Endothelial cell of umbilical vein (primary cell): ENCODE data around the gene MT1E. TPM values are rescaled to one million over a fixed set of nuclear protein-coding genes. Genes with fewer than 3 reads are reported as not detected.

Experiments
- BruUV-seq: library from RNA; stranded (reverse); fragments of 400-500 nt; replicated peaks from 2 replicates; lab custom pipeline; 2021; lab: Mats Ljungman, UMichigan
- CTCF ChIA-PET: fragments of 300-600, 350-600 bp; sonication (Branson Sonifier 250); formaldehyde crosslinking; loops from one replicate; lab custom pipeline; 2021; ENCODE audit warnings: antibody characterized with exemption, inconsistent platforms; lab: Charles Lee
- POLR2A ChIA-PET: fragments of 300-600, 350-600 bp; sonication (Branson Sonifier 250); formaldehyde crosslinking; loops from one replicate; lab custom pipeline; 2021; ENCODE audit warnings: antibody characterized with exemption, inconsistent platforms; lab: Charles Lee
- DNase-seq: peaks from one replicate; pipeline ENCODE4 v3.0.0-alpha.2; 2011; ENCODE audit warnings: low read depth, low spot score
- FAIRE-seq: peaks from 2 replicates; lab custom pipeline; 2011; peaks lifted over from hg19 to GRCh38; lab: Jason Lieb, UNC
- H2AFZ ChIP-seq: 2 replicates; pipeline ENCODE4 v1.6.0; 2012; ENCODE audit warnings: low read depth, low read length, control low read depth, inconsistent platforms
- H3K27ac ChIP-seq: 2 replicates; pipeline ENCODE4 v1.5.1; 2011; ENCODE audit warnings: low read depth, mild to moderate bottlenecking, control low read depth, low read length, moderate library complexity; ENCODE audit not compliant: insufficient read depth
- H3K27me3 ChIP-seq, 2 experiments: 2 replicates each; pipeline versions ENCODE4 v1.6.0 to v1.6.1; 2011; ENCODE audit warnings: low read length in 2 of 2, mixed read lengths in 1 of 2; ENCODE audit not compliant: control insufficient read depth in 2 of 2, insufficient read depth in 2 of 2
- H3K36me3 ChIP-seq, 2 experiments: 2 replicates in 1 of 2; 3 replicates in 1 of 2; pipeline ENCODE4 v1.5.1; 2011; ENCODE audit warnings: low read length in 2 of 2, mild to moderate bottlenecking in 1 of 2, moderate library complexity in 1 of 2; ENCODE audit not compliant: control insufficient read depth in 2 of 2, insufficient read depth in 2 of 2; ENCODE audit errors: extremely low read depth in 1 of 2
- H3K4me1 ChIP-seq: 3 replicates; pipeline ENCODE4 v1.5.1; 2011; ENCODE audit warnings: mild to moderate bottlenecking, low read length; ENCODE audit not compliant: control insufficient read depth, insufficient read depth; ENCODE audit errors: extremely low read depth
- H3K4me2 ChIP-seq: 2 replicates; pipeline ENCODE4 v1.6.1; 2011; ENCODE audit warnings: low read length, control low read depth, mixed read lengths; ENCODE audit not compliant: insufficient read depth
- H3K4me3 ChIP-seq, 3 experiments: fragments of 200-600 bp in 1 of 3; sonication (generic), shearing (Covaris generic) in 1 of 3; replicated peaks in 1 of 3; 2 replicates each; pipeline ENCODE4 v1.5.1; 2011 to 2016; ENCODE audit warnings: control low read depth in 3 of 3, low read length in 3 of 3, mild to moderate bottlenecking in 2 of 3, inconsistent platforms in 1 of 3, low read depth in 1 of 3, moderate library complexity in 1 of 3; ENCODE audit not compliant: insufficient read depth in 1 of 3
- H3K79me2 ChIP-seq: 2 replicates; pipeline ENCODE4 v1.6.0; 2012; ENCODE audit warnings: low read length, inconsistent platforms; ENCODE audit not compliant: control insufficient read depth, insufficient read depth
- H3K9ac ChIP-seq: replicated peaks from 2 replicates; pipeline ENCODE3; 2011; ENCODE audit warnings: low read length, control low read depth; ENCODE audit not compliant: insufficient read depth; ENCODE audit errors: extremely low read depth
- H3K9me1 ChIP-seq: replicated peaks from 3 replicates; pipeline ENCODE4 v1.6.0; 2011; ENCODE audit warnings: mild to moderate bottlenecking, low read length; ENCODE audit not compliant: control insufficient read depth, insufficient read depth; ENCODE audit errors: extremely low read depth
- H3K9me3 ChIP-seq: replicated peaks from 2 replicates; pipeline ENCODE4 v1.5.1; 2012; ENCODE audit warnings: low read length, inconsistent platforms; ENCODE audit not compliant: control insufficient read depth, insufficient read depth
- H4K20me1 ChIP-seq: replicated peaks from 2 replicates; pipeline ENCODE3; 2011; ENCODE audit warnings: mild to moderate bottlenecking, low read length; ENCODE audit not compliant: control insufficient read depth, insufficient read depth; ENCODE audit errors: extremely low read depth
- CTCF ChIP-seq, 2 donors: IDR thresholded peaks; 1 replicate in 1 of 2; 2 replicates in 1 of 2; pipeline ENCODE4 v1.5.1; 2011; ENCODE audit warnings: low read length in 2 of 2, mild to moderate bottlenecking in 2 of 2, moderate library complexity in 2 of 2, control low read depth in 1 of 2, inconsistent platforms in 1 of 2, low read depth in 1 of 2; ENCODE audit not compliant: insufficient read depth in 1 of 2; ENCODE audit errors: extremely low read depth in 1 of 2
- FOS ChIP-seq: IDR thresholded peaks from 2 replicates; pipeline ENCODE4 v1.6.1; 2011; ENCODE audit warnings: mild to moderate bottlenecking, low read length, moderate library complexity, borderline replicate concordance; ENCODE audit not compliant: insufficient read depth
- GATA2 ChIP-seq: IDR thresholded peaks from 2 replicates; pipeline ENCODE4 v1.7.0; 2011; ENCODE audit warnings: low read depth, mild to moderate bottlenecking, moderate library complexity, mixed read lengths, low read length; ENCODE audit not compliant: insufficient read length, insufficient read depth
- JUN ChIP-seq: IDR thresholded peaks from 2 replicates; pipeline ENCODE4 v1.6.1; 2011; ENCODE audit warnings: borderline replicate concordance, low read depth; ENCODE audit not compliant: insufficient read length, insufficient read depth
- MYC ChIP-seq: IDR thresholded peaks from one replicate; pipeline ENCODE4 v1.6.1; 2011; ENCODE audit warnings: mild to moderate bottlenecking, low read depth, low read length
- dilution Hi-C: fragments of 300-500 bp; cut with MboI; formaldehyde crosslinking; loops from one replicate; pipeline ENCODE4 v1.15.0; 2019; ENCODE audit warnings: low sequenced_read_pairs; ENCODE audit not compliant: extremely low pct_ligation_motif_present
- intact Hi-C: fragments of 100-400 bp; cut with micrococcal nuclease; formaldehyde crosslinking; loops from one replicate; pipeline ENCODE4 v1.10.0; 2022
- polyA plus RNA-seq, 4 experiments: library from polyadenylated mRNA; depleted of rRNA in 3 of 4; stranded (reverse) in 3 of 4; unstranded in 1 of 4; fragments of >200 nt; gene quantifications; 2 replicates each; pipeline versions ENCODE4 v1.2.1 to v1.2.3, GENCODE V29; 2011 to 2012; ENCODE audit warnings: missing spikeins in 1 of 4
- total RNA-seq: library from RNA; stranded (reverse); gene quantifications from 2 replicates; pipeline ENCODE4 v1.2.3, GENCODE V29; 2021

MT1E gene
- total and polyA plus RNA-seq, 2 donors (not counting 3 experiments of a cell fraction or from before 2014, with no cell fraction given): 208 to 346 TPM

DNA sequence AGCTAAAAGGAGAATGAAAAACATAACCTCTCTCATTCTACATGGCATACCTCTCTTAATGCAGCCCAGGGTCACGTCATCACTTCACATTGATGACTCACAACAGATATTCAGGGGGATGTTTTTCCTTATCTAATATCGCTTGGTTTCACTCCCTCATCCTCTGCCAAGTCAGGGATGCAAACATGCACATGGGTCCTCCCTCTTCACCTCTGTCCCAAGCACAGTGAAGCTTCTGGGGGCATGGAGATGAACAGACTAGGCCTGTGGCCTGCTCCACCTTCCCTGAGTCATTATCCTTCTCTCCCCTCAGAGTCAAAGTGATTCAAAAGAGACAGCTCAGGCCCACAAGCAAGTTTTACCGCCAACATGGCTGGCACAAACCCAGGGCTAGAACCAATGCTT is 19.5 kb upstream of the MT1E start:
- dilution Hi-C loops (no loop called here), intact Hi-C loops (loop anchor here (2.0 kb wide), 2 partner anchors 155 to 581 kb away; partner anchors contain the start of genes NUDT21, OGFOD1, PSME3IP1 and RSPRY1)
- Histone ChIP-seq H3K36me3 (no peaks in the 10 kb centered on the region), H2AFZ (no peak overlapping the region), H4K20me1 (no peaks in the 10 kb centered on the region), H3K27me3 (no peaks in the 10 kb centered on the region), H3K9me3 (no peaks in the 10 kb centered on the region), H3K4me2 (peak overlapping the region; percentile 77), H3K9me1 (no peaks in the 10 kb centered on the region), H3K27ac (peak overlapping the region; percentile 99), H3K4me1 (peaks cover 41% of the 10 kb centered on the region), H3K79me2 (peaks cover 12% of the 10 kb centered on the region), H3K4me3 (peak overlapping the region in 1 of 3 experiments; percentile 8), H3K9ac (peak overlapping the region; percentile 77)
- DNase-seq (no peak), FAIRE-seq (peak; percentile 50)
- TF ChIP-seq FOS (peak; percentile 78), JUN (peak; percentile 78), GATA2 (peak; percentile 67), MYC (no peak)
- CTCF ChIA-PET: interaction anchor here (1.0 to 7.8 kb wide), 6 partner anchors 20 to 122 kb away, joined by 4 to 118 read pairs (median 4); partner anchors contain the start of gene MT1E
- no TSS peak for BruUV-seq
- POLR2A ChIA-PET: interaction anchor here (0.7 to 3.4 kb wide), 3 partner anchors 20 to 90 kb away, joined by 3 to 20 read pairs (median 4); partner anchors contain the start of gene MT1E

DNA sequence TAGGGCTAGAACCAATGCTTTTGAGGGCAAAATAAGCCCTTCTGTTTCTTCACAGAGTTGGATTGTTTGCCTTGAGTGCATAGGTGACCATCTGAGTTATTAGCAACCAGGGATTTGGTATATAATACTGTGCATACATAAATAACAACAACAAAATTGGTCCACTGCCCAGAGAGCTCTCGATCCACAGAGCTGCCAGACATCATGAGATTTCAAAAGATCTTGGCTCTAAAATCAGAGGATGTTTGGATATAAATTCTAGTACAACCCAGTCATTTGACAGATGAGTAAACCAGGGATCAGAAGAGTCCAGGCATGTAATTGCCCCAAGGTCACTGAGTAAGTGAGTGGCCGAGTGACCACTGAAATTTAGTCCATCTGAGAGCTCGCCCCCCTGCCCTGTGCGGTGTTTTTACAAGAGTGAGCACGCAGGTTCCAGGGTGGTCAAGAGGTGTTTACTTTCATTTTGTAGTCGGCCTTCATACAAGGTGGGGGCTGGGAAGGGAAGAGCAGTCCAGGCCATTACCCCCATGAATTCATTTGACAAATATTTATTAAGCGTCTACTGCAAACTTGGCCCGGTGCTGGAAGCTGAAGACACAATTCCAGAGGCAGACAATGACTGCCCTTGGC is 19.0 kb upstream of the MT1E start:
- BruUV-seq: TSS peak; percentile 10
- peaks cover 13% of the 10 kb centered on the region for H3K79me2 ChIP-seq

More for the DNA sequence above, 19.0 kb upstream of the MT1E start:
- no peak for FAIRE-seq
- ChIA-PET POLR2A (interaction anchor here (0.7 to 3.4 kb wide), 5 partner anchors 11 to 95 kb away, joined by 3 to 20 read pairs (median 6); partner anchors contain the start of gene MT1E), CTCF (interaction anchor here (1.0 to 7.8 kb wide), 8 partner anchors 19 to 122 kb away, joined by 3 to 118 read pairs (median 4); partner anchors contain the start of gene MT1E)
- peaks cover 46% of the 10 kb centered on the region for H3K4me1 ChIP-seq
- DNase-seq: peak; percentile 81
- no peaks in the 10 kb centered on the region for H4K20me1 ChIP-seq
- H2AFZ ChIP-seq: no peak overlapping the region
- H3K9me1 ChIP-seq: no peaks in the 10 kb centered on the region
- H3K27ac ChIP-seq: peak overlapping the region; percentile 99
- intact Hi-C loops: loop anchor here (1.0 to 2.0 kb wide), 8 partner anchors 19 to 580 kb away; partner anchors contain the start of genes MT1E, MT1X, NUDT21 and OGFOD1
- no peaks in the 10 kb centered on the region for H3K36me3 ChIP-seq
- peak overlapping the region; percentile 77 for H3K4me2 ChIP-seq
- no peaks in the 10 kb centered on the region for H3K9me3 ChIP-seq
- dilution Hi-C loops: no loop called here
- peak overlapping the region; percentile 77 for H3K9ac ChIP-seq
- peak overlapping the region in 1 of 3 experiments; percentile 8 for H3K4me3 ChIP-seq
- TF ChIP-seq JUN (peak; percentile 26), CTCF (IDR thresholded peaks at IDR 0.05; ENCODE audit: extremely low read depth in 1 of 2, insufficient read depth in 1 of 2, low read depth in 1 of 2, low read length in 2 of 2) (no peak)
- no peaks in the 10 kb centered on the region for H3K27me3 ChIP-seq
